GM23248 (cell line): ENCODE measurements around the gene CACNA2D2.

Experiments
- EZH2 ChIP-seq: fragments of 200-600 bp; sonication (generic); IDR thresholded peaks from 2 replicates; pipeline ENCODE4 v1.6.1; 2018; ENCODE audit warnings: antibody characterized with exemption, mild to moderate bottlenecking; ENCODE audit not compliant: insufficient read depth, poor library complexity, severe bottlenecking
- EZH2phosphoT487 ChIP-seq: fragments of 200-600 bp; sonication (generic); IDR thresholded peaks from 2 replicates; pipeline ENCODE4 v1.6.1; 2018; ENCODE audit warnings: antibody characterized with exemption, moderate library complexity, mild to moderate bottlenecking, low read depth; ENCODE audit not compliant: insufficient read depth

DNA sequence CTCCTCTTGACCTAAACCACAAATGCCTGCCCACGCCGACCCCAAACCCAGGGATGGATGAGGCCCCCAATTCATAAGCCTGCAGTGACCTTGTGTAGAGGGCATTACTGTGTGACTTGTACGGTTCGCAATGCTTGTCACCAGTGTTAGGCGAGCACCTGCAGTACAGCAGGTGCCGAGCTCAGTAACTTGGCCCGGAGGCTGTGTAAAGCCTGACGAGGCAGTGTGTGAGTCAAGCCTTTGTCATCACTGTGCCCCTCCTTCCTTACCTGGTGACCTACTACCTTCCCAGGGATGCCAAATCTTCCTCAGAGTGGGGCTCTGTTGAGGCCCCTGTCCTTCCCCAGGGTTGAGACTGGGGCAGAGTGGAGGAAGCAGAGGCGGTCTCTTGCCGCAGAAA is 106.9 kb downstream of the CACNA2D2 start:
- no peak for TF ChIP-seq EZH2phosphoT487
- no peak for TF ChIP-seq EZH2
